Duodenal mucosa (tissue), 2 donors: ENCODE results near the gene SCN4B.

ENCODE experiments used
- H3K27ac ChIP-seq: one replicate; pipeline ENCODE4 v1.7.0; 2013; ENCODE audit warnings: low read depth, low read length
- H3K27me3 ChIP-seq, 2 donors: one replicate each; pipeline ENCODE4 v1.7.0; 2013; ENCODE audit warnings: low read length in 2 of 2, control low read depth in 1 of 2; ENCODE audit not compliant: insufficient read depth in 2 of 2, control insufficient read depth in 1 of 2
- H3K36me3 ChIP-seq, 2 donors: one replicate each; pipeline ENCODE4 v1.7.0; 2013; ENCODE audit warnings: low read length in 2 of 2, control low read depth in 1 of 2; ENCODE audit not compliant: insufficient read depth in 2 of 2, control insufficient read depth in 1 of 2
- H3K4me1 ChIP-seq, 2 donors: one replicate each; pipeline ENCODE4 v1.7.0; 2013; ENCODE audit warnings: low read length in 2 of 2, control low read depth in 1 of 2; ENCODE audit not compliant: insufficient read depth in 2 of 2, control insufficient read depth in 1 of 2
- H3K4me3 ChIP-seq, 2 donors: one replicate each; pipeline ENCODE4 v1.7.0; 2013; ENCODE audit warnings: low read length in 2 of 2, low read depth in 1 of 2
- H3K9ac ChIP-seq, 2 donors: one replicate each; pipeline ENCODE4 v1.7.0; 2013; ENCODE audit warnings: low read length in 2 of 2, low read depth in 1 of 2
- H3K9me3 ChIP-seq, 2 donors: one replicate each; pipeline ENCODE4 v1.7.0; 2013; ENCODE audit warnings: low read length in 2 of 2, control low read depth in 1 of 2; ENCODE audit not compliant: control insufficient read depth in 1 of 2

The SCN4B gene

GRCh38 chr11:118152020-118152551 is 537 bp downstream of the SCN4B start:
- Histone ChIP-seq H3K27ac (no peak overlapping the region), H3K27me3 (peaks cover 72 to 77% of the 10 kb centered on the region in 2 donors), H3K36me3 (no peaks in the 10 kb centered on the region), H3K4me3 (peak overlapping the region; percentile 57 to 62), H3K9ac (no peak overlapping the region), H3K9me3 (no peaks in the 10 kb centered on the region), H3K4me1 (peaks cover 5% of the 10 kb centered on the region in 2 donors)

GRCh38 chr11:118151431-118151830 is 1.2 kb downstream of the SCN4B start:
- Histone ChIP-seq H3K9ac (no peak overlapping the region), H3K4me1 (peaks cover under 1 to 7% of the 10 kb centered on the region in 2 donors), H3K27ac (no peak overlapping the region), H3K27me3 (peaks cover 66 to 70% of the 10 kb centered on the region in 2 donors), H3K9me3 (no peaks in the 10 kb centered on the region), H3K4me3 (no peak overlapping the region), H3K36me3 (no peaks in the 10 kb centered on the region)

GRCh38 chr11:118149493-118149892 is 3.1 kb downstream of the SCN4B start:
- peaks cover 0 to 12% of the 10 kb centered on the region in 2 donors for H3K4me1 ChIP-seq
- no peak overlapping the region for H3K27ac ChIP-seq
- peaks cover 47 to 52% of the 10 kb centered on the region in 2 donors for H3K27me3 ChIP-seq
- H3K4me3 ChIP-seq: no peak overlapping the region
- no peaks in the 10 kb centered on the region for H3K36me3 ChIP-seq
- H3K9me3 ChIP-seq: no peaks in the 10 kb centered on the region
- no peak overlapping the region for H3K9ac ChIP-seq

GRCh38 chr11:118148856-118149255 is 3.8 kb downstream of the SCN4B start:
- Histone ChIP-seq H3K9me3 (no peaks in the 10 kb centered on the region), H3K36me3 (no peaks in the 10 kb centered on the region), H3K27ac (no peak overlapping the region), H3K4me3 (no peak overlapping the region), H3K27me3 (peaks cover 47 to 51% of the 10 kb centered on the region in 2 donors), H3K9ac (no peak overlapping the region), H3K4me1 (peaks cover 0 to 12% of the 10 kb centered on the region in 2 donors)

- Histone ChIP-seq H3K4me3 (no peak overlapping the region), H3K27ac (no peak overlapping the region), H3K4me1 (peaks cover 0 to 7% of the 10 kb centered on the region in 2 donors), H3K36me3 (no peaks in the 10 kb centered on the region), H3K9me3 (no peaks in the 10 kb centered on the region), H3K27me3 (peaks cover 47 to 52% of the 10 kb centered on the region in 2 donors), H3K9ac (no peak overlapping the region)
Measured at GRCh38 chr11:118148240-118148639, 4.4 kb downstream of the SCN4B start.

- no peaks in the 10 kb centered on the region for H3K36me3 ChIP-seq
- no peak overlapping the region for H3K27ac ChIP-seq
- no peaks in the 10 kb centered on the region for H3K9me3 ChIP-seq
- H3K9ac ChIP-seq: no peak overlapping the region
- H3K27me3 ChIP-seq: peaks cover 49 to 51% of the 10 kb centered on the region in 2 donors
- H3K4me1 ChIP-seq: peaks cover 0 to 7% of the 10 kb centered on the region in 2 donors
- H3K4me3 ChIP-seq: no peak overlapping the region
Measured at GRCh38 chr11:118147502-118147901, 5.1 kb downstream of the SCN4B start.

- H3K36me3 ChIP-seq: no peaks in the 10 kb centered on the region
- H3K4me3 ChIP-seq: no peak overlapping the region
- H3K27me3 ChIP-seq: peaks cover 40 to 47% of the 10 kb centered on the region in 2 donors
- H3K9ac ChIP-seq: no peak overlapping the region
- H3K27ac ChIP-seq: no peak overlapping the region
- peaks cover 0 to 7% of the 10 kb centered on the region in 2 donors for H3K4me1 ChIP-seq
- H3K9me3 ChIP-seq: no peaks in the 10 kb centered on the region
Measured at GRCh38 chr11:118146554-118146953, 6.1 kb downstream of the SCN4B start.

GRCh38 chr11:118145285-118146227 is 7.1 kb downstream of the SCN4B start:
- Histone ChIP-seq H3K9me3 (no peaks in the 10 kb centered on the region), H3K27ac (no peak overlapping the region), H3K4me1 (peaks cover 0 to 7% of the 10 kb centered on the region in 2 donors), H3K36me3 (no peaks in the 10 kb centered on the region), H3K27me3 (peaks cover 35 to 43% of the 10 kb centered on the region in 2 donors), H3K4me3 (peak overlapping the region; percentile 67 to 73), H3K9ac (peak overlapping the region; percentile 37 to 45)

GRCh38 chr11:118144301-118145268 is 8.0 kb downstream of the SCN4B start:
- H3K4me1 ChIP-seq: peaks cover 0 to 7% of the 10 kb centered on the region in 2 donors
- no peaks in the 10 kb centered on the region for H3K36me3 ChIP-seq
- H3K4me3 ChIP-seq: no peak overlapping the region
- no peak overlapping the region for H3K27ac ChIP-seq
- H3K27me3 ChIP-seq: peaks cover 31 to 34% of the 10 kb centered on the region in 2 donors
- no peaks in the 10 kb centered on the region for H3K9me3 ChIP-seq
- H3K9ac ChIP-seq: no peak overlapping the region
